ENCODE data around the gene CELSR2.

The CELSR2 gene

DNA sequence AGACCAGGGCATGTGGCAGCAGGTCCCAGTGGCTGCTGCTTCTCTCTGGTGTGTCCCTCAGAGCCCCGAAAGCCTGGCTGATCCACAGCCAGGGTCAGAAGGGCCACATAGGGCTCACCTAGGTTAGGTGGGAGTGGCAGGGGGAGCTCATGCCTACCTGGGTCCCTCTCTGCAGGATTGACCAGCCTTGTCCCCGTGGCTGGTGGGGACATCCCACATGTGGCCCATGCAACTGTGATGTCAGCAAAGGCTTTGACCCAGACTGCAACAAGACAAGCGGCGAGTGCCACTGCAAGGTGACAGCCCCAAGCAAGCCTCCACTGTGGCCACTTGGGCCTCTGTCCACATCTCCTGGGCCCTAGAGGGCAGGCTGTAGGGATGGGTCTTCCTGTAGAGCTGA lies 15.7 kb downstream of the CELSR2 start:
- no peak for DNase-seq

DNA sequence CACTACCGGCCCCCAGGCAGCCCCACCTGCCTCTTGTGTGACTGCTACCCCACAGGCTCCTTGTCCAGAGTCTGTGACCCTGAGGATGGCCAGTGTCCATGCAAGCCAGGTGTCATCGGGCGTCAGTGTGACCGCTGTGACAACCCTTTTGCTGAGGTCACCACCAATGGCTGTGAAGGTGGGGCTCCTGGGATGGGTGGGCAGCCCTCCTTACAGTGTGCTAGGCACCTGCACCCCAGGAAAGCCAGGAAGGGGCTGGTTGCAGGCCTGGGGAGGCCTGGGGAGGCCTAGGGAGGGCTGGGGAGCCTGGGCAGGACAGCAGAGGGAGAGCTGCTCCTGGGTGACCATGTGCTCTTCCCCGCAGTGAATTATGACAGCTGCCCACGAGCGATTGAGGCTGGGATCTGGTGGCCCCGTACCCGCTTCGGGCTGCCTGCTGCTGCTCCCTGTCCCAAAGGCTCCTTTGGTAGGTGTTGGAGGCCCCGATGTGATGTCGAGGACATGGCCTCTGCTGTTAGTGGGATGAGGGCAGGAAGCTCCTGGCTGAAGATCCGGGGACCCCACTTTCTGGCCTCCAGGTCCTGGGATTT lies 16.5 kb downstream of the CELSR2 start:
- no peak for DNase-seq

DNA sequence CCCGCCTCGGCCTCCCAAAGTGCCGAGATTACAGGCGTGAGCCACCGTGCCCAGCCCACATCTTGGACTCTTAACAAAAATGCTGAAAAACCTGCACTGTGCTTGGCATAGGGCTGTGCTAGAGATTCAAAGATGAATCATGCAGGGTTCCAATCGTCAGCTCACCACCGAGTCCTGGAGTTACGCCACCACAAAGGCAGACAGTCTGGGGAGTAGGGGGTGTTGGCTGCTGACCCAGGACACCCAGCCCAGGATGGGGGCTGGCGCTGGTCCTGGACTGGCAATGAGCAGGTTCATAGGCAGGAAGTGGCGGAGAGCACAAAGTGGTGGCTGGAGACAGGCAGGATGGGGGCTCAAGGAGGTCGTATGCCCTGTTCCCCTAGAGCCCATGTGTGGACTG lies 17.6 kb downstream of the CELSR2 start:
- DNase-seq: no peak

DNA sequence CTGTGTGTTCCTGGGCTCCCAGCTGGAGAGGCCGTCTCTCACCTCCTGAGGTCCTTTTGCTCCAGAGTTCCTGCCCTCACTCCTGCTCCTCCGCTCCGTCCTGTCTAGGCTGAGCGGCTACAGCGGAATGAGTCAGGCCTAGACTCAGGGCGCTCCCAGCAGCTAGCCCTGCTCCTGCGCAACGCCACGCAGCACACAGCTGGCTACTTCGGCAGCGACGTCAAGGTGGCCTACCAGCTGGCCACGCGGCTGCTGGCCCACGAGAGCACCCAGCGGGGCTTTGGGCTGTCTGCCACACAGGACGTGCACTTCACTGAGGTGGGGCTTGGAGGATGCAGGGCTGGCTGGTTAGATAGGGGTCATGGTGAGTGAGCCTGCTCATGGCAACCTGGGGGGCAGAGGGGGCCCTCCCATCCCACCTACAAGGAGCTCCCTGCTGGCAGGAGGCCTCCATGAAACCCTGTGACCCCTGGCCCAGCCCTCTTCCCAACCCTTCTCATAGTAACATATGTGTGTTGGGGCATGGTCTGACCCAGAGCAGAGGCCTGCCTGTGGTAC lies 18.5 kb downstream of the CELSR2 start:
- no peak for DNase-seq

DNA sequence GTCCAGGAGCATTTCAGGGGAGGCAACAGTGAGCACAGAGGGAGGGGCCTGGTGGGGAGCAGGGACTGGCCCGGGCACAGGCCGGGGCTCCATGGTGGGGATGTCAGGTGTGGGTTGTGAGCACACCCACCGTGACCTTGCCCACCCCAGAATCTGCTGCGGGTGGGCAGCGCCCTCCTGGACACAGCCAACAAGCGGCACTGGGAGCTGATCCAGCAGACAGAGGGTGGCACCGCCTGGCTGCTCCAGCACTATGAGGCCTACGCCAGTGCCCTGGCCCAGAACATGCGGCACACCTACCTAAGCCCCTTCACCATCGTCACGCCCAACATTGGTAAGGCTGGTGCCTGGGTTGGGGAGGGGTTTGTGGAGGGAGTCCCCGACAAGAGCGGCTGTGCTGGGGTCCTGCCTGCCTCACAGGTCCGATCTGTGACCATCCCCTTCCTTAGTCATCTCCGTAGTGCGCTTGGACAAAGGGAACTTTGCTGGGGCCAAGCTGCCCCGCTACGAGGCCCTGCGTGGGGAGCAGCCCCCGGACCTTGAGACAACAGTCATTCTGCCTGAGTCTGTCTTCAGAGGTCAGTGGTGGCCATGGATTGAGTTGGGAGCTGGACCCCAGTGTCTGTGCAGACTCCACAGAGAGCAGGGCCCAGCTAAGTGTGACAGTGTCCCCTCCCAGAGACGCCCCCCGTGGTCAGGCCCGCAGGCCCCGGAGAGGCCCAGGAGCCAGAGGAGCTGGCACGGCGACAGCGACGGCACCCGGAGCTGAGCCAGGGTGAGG lies 19.3 kb downstream of the CELSR2 start:
- no peak for DNase-seq

DNA sequence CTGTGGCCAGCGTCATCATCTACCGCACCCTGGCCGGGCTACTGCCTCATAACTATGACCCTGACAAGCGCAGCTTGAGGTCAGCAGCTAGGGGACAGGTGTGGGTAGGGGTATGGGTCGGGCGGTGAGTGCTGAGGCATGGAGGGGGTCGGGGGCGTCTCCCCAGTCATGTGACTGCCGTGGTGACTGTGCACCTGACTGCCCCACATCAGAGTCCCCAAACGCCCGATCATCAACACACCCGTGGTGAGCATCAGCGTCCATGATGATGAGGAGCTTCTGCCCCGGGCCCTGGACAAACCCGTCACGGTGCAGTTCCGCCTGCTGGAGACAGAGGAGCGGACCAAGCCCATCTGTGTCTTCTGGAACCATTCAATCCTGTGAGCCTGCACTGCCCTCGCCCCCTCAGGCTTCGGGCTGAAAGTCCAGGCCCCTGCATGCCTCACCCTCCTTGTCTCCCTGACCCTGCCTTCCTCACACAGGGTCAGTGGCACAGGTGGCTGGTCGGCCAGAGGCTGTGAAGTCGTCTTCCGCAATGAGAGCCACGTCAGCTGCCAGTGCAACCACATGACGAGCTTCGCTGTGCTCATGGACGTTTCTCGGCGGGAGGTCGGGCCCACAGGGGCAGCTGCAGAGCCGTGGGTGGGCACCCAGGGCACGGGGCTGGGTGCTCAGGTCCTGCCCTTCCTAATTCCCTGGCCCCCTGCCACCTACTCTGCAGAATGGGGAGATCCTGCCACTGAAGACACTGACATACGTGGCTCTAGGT lies 20.1 kb downstream of the CELSR2 start:
- no peak for DNase-seq

DNA sequence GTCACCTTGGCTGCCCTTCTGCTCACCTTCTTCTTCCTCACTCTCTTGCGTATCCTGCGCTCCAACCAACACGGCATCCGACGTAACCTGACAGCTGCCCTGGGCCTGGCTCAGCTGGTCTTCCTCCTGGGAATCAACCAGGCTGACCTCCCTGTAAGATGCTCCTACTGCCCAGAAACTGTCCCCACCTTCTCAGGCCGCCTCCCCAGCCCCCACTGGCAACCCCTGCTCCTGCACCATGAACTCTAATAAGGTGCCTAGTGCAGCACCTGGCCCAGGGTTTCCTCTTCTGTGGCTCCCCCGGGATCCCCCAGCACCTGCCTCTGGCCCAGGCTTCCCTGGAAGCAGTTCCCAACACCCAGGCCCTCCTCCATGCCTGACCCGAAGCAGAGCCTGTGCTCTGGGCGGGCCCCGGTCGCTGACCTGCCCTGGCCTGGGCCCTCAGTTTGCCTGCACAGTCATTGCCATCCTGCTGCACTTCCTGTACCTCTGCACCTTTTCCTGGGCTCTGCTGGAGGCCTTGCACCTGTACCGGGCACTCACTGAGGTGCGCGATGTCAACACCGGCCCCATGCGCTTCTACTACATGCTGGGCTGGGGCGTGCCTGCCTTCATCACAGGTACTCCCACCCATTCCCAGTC lies 20.8 kb downstream of the CELSR2 start:
- no peak for DNase-seq

DNA sequence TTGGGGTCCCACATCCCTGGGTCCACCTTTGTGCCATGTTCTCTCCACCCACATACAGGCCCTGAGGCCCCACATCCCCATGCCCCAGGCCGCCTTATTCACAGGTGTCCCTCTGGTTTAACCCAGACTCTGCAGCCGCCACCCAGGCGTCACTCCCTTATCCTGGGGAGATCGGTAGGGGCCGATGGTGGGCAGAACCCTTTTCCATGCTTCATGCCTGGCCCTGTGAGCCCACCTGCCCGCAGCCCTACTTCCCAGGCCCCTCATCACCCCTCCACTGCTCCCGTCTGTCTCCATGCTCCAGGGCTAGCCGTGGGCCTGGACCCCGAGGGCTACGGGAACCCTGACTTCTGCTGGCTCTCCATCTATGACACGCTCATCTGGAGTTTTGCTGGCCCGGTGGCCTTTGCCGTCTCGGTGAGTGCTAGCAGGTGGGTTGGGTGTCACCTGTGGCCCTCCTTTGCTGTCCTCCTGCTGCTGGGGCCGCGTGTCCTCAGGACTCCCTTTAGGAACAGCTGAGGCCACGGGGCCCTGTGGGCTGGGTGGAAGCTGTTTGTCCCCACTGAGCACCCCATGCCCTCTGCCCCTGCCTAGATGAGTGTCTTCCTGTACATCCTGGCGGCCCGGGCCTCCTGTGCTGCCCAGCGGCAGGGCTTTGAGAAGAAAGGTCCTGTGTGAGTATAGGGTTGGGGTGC lies 21.4 kb downstream of the CELSR2 start:
- DNase-seq: no peak

DNA sequence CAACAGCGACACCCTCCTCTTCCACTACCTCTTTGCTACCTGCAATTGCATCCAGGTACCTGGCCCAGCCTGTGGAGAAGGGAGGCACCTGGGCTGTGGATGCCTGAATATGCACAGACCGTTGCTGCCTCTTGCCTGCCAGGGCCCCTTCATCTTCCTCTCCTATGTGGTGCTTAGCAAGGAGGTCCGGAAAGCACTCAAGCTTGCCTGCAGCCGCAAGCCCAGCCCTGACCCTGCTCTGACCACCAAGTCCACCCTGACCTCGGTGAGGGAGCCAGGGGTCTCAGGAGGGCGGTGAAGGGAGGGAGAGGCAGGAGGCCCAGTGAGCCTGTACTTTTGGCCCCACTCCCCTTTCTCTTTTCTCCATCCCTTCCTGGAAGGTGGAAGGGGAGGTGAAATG lies 22.1 kb downstream of the CELSR2 start:
- no peak for DNase-seq

DNA sequence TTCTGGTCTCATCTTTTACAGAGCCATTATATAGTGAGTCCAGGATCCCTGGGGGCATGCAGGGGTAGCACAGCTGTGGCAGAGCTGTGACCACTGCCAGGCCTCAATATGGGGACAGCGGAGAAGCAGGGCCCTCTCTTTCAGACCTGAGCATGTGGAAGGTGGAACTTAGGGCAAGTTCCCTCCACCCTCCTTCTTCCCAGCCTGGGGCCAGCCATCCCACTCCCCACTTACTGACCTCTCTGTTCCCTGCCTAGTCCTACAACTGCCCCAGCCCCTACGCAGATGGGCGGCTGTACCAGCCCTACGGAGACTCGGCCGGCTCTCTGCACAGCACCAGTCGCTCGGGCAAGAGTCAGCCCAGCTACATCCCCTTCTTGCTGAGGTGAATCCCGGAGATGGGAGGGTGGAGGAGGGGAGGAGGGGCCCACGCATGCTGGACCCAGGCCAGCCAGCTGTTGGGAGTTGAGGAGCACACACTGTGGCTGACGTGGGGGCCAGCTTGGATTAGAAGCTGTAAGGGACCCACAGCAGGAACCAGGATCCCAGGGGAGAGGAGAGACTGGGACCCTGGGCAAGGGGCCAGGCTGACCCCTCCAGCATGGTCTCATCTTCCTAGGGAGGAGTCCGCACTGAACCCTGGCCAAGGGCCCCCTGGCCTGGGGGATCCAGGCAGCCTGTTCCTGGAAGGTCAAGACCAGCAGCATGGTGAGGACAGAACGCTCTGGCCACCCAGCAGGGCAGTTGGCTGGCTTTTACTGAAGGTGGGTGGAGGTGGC lies 22.9 kb downstream of the CELSR2 start:
- DNase-seq: no peak

DNA sequence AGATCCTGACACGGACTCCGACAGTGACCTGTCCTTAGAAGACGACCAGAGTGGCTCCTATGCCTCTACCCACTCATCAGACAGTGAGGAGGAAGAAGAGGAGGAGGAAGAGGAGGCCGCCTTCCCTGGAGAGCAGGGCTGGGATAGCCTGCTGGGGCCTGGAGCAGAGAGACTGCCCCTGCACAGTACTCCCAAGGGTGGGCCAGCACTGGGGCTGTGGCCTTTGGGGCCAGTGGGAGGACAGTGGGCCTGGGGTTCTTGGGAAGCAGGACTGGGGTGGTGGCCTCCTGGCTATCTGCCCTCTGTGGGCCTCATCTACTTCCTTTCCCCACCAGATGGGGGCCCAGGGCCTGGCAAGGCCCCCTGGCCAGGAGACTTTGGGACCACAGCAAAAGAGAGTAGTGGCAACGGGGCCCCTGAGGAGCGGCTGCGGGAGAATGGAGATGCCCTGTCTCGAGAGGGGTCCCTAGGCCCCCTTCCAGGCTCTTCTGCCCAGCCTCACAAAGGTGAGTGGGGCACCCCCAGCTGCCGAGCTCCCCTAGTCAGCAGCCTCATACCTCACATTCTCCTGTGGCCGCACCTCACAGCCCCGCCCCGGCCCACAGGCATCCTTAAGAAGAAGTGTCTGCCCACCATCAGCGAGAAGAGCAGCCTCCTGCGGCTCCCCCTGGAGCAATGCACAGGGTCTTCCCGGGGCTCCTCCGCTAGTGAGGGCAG lies 23.6 kb downstream of the CELSR2 start:
- no peak for DNase-seq

DNA sequence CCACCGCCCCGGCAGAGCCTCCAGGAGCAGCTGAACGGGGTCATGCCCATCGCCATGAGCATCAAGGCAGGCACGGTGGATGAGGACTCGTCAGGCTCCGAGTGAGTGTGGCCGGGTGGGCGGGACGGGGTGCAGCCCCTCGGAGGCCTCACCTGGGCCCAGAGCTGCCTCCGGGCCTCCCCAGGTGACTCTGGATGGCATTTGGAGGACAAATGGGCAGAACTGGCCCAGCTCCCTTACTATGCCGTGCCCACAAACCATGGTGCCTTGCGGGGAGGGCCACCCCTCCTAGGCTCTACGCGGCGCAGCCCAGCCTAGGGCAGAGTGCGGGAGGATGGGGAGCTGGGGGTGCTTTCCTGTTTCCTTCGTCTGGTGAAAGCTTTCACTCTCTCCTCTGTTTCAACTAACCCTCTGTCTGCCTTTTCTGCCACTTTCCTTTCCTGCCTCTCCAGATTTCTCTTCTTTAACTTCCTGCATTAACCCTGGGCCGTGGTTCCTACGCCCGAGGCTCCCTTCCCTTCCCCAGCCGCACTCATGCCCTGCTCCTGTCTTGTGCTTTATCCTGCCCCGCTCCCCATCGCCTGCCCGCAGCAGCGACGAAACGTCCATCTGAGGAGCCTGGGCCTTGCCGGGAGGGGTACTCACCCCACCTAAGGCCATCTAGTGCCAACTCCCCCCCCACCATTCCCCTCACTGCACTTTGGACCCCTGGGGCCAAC lies 24.4 kb downstream of the CELSR2 start:
- no peak for DNase-seq

DNA sequence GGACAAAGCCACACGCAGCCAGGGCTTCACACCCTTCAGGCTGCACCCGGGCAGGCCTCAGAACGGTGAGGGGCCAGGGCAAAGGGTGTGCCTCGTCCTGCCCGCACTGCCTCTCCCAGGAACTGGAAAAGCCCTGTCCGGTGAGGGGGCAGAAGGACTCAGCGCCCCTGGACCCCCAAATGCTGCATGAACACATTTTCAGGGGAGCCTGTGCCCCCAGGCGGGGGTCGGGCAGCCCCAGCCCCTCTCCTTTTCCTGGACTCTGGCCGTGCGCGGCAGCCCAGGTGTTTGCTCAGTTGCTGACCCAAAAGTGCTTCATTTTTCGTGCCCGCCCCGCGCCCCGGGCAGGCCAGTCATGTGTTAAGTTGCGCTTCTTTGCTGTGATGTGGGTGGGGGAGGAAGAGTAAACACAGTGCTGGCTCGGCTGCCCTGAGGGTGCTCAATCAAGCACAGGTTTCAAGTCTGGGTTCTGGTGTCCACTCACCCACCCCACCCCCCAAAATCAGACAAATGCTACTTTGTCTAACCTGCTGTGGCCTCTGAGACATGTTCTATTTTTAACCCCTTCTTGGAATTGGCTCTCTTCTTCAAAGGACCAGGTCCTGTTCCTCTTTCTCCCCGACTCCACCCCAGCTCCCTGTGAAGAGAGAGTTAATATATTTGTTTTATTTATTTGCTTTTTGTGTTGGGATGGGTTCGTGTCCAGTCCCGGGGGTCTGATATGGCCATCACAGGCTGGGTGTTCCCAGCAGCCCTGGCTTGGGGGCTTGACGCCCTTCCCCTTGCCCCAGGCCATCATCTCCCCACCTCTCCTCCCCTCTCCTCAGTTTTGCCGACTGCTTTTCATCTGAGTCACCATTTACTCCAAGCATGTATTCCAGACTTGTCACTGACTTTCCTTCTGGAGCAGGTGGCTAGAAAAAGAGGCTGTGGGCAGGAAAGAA lies 25.5 kb downstream of the CELSR2 start:
- DNase-seq: no peak

DNA sequence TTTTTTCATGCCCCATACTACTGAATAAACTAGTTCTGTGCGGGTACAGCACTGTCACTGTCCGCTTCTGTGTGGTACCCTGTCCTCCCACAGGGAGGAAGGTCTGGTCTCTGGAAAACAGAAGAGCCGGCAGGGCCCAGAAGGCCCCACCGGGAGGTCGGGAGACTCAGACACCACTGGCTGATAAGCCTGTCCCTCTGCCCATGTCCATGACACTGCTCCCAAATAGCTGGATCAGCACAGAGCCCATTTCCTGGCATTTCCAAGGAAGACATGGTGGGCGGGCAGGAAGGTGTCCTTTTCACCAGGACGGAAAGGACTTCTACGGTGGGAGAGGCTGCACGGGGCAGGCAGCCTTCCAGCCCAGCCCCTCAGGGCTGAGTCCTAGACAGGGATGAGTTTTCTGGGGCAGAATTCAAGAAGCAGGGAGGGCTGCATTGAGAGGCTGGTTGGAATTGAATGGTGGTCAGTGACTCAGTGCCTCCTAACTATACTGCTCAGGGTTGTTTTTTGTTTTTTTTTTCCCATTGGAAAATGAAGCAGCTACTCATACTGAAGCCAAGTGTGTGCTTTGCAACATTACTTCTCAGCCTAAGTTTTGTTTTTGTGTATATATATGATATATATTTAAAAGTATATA lies 26.5 kb downstream of the CELSR2 start:
- no peak for DNase-seq

DNA sequence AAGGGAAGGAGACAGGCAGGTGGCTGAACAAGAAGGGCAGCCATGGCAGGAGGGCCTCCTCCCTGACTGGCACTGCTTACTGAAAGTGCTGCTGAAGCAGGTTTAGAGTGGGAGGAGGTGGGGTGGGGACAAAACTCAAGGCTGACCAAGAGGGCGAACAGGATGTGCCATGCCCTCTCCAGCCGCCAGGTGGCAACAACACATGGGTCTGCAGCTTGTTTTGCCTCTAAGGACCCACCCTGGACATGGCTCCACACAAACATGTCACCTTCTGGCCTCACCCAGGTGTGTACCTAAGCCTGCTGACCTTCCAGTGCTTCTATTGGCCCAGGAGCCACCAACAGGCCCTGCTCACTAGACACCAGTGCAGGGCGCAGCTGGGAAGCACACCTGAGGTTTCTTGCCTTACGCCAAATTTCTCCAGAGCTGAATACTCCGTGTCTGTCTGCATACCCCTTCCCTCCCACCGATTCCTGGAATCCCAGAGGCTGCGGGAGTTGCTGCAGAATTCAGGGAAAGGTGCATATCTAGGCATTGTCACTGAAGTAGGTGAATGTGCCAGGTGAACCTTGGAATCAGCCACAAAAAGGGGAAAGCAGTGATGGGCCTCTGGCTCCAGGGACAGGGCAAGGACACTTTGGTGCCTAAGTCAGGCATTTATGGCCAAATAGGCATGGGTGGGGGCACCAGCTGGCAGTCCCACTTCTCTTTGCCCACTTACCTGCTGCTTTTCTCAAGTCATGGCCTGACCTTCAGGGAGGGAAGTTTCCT lies 28.3 kb downstream of the CELSR2 start:
- peak; percentile 21 for DNase-seq

DNA sequence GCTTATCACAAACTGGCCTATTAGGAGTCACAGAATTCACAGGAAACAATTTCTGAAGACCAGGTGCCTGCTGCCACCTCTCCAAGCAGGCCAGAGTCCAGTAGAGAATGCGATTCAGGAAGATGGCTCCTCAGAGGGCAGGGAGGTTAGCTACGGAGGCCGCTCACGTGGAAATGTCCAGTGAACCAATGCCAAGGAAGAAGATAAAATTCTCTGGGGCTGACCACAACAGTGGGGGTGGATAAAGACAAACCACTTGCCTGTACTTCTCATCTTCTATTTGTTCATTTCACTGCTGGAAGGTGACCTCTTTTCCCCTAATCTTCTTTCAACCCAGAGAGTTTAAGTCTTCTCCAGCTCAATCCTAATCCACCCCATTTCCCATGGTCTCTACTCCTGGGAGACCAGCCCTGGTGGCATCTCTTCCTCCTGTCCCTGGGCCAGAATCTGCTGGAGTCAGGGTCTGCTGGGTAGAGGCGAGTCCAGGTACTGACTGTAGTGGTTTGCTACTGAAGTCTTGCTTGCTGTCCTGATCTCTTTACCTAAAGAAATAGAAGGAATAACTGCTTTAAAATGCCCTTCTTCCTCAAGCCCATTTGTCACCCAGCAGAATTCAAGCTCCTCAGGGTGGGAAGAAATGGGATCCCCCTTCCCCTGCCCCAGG lies 30.4 kb downstream of the CELSR2 start:
- DNase-seq: no peak

DNA sequence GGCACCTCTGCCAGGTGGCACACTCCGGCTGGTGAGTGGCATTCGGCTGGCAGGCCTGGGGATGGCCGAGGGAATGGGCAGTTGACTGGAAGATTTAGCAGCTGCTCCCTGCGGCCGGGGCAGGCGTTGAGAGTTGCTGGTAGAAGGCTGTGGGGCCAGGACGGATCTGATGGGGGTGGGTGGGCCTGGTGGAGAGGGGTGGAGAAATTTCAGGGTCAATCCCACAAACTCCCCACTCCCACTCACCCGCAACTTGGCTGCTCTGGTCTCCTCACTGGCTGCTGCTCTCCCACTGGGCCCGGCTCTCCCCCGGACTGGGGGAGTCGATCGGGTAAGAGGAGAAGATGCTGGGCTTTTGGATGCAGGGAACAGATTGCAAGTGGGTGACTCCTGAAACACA lies 31.5 kb downstream of the CELSR2 start:
- no peak for DNase-seq
